Activated T-helper 9 cell treated with anti-CD3 and anti-CD28 coated beads, Interleukin-2, amount 50 U/mL, for 16 hours (primary cell): ENCODE measurements around the gene DGKB.
"Not testable (repeated sequence)": the region's sequence is repeated elsewhere in the genome, so short reads cannot be mapped to it uniquely, and the experiment has no call there.

Source experiments
- DNase-seq: peaks from one replicate; pipeline ENCODE4 v3.0.0-alpha.2; 2020; ENCODE audit warnings: low read depth

The DGKB gene

DNA sequence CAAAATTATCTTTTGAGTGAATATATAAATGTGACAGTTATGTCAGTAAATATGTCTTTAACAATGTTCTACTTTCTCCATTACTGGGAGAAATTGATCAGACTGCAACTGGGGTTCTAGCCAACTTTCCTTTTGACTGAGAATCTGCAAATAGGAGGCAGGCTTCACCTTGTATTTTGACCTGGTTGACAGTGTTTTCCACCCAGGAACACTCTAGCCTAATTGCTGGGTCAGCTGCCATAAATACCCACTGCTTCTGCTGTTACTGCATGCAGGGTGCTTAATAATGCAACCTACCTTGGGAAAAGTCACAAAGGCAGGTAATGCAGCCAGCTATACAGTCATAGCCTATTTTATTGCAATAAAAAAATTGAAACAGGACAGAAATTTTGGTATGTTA lies 319.0 kb downstream of the DGKB start:
- no peak for DNase-seq

DNA sequence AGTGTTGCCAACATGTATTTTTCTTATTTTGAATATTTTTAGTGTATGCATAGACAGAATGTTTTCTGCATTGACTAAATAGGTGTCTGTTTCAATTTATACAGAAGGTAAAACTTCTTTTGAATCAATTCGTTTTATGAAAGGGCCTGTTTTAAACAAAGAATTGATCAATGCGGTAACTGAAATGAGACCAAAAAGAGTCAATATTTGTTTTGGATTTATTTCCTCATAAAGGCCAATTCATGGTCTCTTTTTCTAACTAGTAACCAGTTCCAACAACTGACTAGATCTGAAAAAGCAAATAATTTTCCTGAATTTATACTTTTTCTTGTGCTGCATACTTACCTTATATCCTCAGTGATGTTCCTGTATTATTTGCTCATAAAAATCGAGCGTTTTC lies 320.5 kb downstream of the DGKB start:
- no peak for DNase-seq

DNA sequence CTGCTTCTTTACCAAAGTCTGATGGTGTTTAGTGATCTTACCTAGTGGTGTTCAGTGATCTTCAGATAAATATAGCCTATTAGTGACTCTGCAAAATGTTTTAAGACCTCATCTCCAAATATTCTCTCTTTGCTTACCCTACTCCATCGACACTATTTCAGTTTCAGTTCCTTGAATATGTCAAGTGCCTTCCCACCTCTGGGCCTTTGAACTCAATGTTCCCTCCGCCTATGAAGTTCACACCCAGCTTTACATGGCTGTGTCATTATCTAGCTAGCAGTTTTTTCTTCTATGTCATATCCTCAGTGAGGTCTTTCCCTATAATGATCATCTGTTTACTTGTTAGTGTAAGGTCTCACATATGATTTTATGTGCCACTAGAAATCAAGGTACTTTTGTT lies 322.6 kb downstream of the DGKB start:
- DNase-seq = no peak

GRCh38 chr7:14576578-14576977 lies 326.0 kb downstream of the DGKB start:
- DNase-seq = no peak

- DNase-seq = no peak
These were observed 331.6 kb downstream of the DGKB start for GRCh38 chr7:14570750-14571607.

- DNase-seq = no peak
These were observed 350.5 kb downstream of the DGKB start for GRCh38 chr7:14552060-14552459.

DNA sequence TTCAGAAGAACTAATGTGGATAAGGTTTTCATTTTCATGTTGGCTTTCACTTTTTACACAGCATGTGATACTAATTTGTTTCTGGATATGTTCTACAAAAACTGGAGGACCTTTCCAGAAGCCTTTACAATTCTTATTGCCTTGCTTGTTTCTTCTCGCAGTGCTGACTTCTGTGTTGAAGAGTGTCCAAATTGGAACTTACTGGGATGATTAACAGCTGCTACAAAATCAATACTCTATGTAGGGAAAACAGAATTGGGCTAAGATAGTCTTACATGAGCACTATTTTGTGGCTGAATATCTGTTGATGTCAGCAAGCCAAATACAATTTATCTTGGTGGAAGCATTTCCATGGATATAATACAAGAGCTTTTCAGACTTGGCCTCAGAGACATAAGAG lies 351.2 kb downstream of the DGKB start:
- DNase-seq = no peak

- DNase-seq = no peak
These were observed 359.9 kb downstream of the DGKB start for GRCh38 chr7:14542624-14543023.

- DNase-seq = no peak
These were observed 381.4 kb downstream of the DGKB start for GRCh38 chr7:14521183-14521582.

DNA sequence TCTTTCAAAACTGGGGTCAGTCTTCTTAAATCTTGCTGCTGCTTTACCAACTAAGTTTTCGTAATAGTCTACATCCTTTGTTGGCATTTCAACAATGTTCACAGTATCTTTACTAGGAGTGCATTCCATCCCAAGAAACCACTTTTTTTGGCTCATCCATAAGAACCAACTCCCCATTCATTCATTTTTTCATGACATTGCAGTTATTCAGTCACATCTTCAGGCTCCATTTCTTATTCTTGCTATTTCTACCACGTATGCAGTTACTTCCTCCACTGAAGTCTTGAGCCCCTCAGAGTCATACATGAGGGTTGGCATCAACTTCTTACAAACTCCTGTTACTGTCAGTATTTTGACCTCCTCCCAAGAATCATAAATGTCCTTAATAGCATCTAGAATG lies 392.3 kb downstream of the DGKB start:
- no peak for DNase-seq

DNA sequence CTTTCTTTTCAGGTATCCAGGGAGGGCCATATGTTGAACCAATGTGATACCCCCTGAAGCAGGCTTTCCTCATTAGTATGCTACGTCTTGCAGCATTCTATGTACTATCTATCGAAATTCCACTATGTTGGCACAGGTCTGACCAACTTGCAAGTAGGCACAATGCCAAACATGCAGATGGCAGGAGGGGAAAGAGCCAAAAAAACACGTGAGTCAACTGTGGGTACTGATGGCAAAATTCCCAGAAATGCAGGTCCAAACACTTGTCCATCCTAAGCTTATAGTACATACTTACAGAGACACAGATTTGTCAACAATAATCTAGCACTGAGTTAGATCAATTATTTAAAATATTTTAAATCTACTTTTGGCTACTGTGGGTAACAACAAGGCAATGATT lies 394.9 kb downstream of the DGKB start:
- no peak for DNase-seq

DNA sequence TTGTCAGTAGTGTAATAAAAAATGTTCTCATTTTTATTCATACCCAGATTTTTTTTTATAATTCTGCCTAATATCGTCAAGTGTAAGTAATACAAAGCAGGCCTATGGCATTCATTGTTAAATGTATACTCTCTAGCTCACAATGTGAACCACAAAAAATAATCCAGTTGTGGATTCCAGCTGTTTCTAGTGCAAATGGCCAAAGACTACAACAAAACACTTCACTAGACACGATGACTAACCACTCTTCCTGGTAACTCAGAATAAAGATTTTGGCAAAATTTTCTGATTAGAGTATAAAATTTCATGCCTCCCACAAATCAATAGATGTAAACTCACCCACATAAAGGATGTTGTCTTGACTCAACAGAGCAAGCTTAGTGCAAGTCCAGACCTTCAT lies 396.6 kb downstream of the DGKB start:
- no peak for DNase-seq

- no peak for DNase-seq
These were observed 398.4 kb downstream of the DGKB start for GRCh38 chr7:14504134-14504533.

DNA sequence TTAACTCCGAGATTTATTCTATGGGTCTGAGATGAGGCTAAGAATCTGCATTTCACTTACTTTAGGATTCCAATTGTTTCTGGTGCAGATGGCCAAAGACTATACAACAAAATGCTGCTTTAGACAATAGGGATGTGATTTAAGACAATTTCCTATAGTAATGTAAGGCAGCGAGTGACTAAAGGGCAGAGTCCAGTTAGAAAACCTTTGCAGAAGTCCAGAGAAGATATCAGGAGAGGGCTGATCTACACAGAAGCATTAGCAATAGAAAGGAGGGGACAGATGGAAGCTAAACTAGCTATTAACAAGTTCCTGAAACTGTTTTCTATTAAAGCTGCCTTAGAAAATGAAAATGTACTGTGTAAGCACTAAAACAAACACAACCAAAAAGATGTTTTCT lies 398.9 kb downstream of the DGKB start:
- no peak for DNase-seq

- DNase-seq = no peak
These were observed 401.1 kb downstream of the DGKB start for GRCh38 chr7:14501436-14501835.

DNA sequence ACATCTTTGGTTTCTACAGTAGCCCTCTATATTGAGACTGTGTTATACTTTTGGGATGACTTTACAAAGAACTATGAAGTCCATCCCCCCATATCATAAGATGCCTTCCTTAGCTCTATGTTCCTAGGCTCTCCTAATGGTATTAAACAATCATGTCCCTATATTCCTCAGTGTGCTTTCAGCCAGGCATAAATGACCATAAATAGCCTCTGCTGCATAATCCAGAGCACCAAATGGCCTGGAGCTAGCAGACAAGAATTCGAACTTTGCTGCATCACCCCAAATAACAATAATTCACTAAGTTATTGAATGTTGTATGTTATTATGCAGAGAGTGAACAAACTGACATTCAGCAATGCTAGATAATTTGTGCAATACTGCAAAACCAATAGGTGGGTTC lies 405.2 kb downstream of the DGKB start:
- no peak for DNase-seq

DNA sequence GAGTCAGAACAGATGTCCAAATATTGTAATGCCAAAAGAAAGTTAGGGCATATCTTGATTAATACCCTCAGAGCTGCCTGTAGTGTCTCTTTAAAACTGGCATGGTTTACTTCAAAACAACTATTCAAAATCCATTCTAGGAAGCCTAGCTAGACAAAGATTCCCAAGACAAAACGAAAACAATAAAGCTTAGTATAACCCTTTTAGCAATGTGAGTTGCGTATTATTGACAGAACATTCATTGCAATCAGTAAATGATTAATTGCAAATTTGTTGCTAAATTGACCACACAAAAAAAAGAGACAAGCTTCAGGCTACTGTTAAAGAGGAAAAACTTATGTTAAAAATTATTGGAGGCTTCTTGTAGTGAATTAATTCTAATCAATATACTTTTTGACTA lies 406.9 kb downstream of the DGKB start:
- DNase-seq = no peak

GRCh38 chr7:14487701-14488395 lies 414.7 kb downstream of the DGKB start:
- DNase-seq = no peak

DNA sequence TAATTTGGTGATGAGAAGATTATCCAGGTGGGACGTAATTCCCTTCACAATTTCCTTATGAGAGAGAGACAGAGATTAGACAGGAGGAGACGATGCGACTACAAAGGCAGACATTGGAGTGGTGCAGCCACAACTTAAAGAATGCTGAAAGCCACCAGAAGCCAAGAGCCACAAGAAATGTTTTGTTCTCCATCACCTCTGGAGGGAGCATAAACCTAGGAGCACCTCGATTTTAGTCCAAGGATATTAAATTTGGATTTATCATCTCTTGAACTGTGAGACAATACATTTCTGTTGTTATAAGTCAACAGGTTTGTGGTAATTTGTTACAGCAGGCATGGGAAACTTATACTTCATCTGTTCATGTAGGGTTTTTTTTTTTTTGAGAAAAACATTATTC lies 418.9 kb downstream of the DGKB start:
- no peak for DNase-seq

- DNase-seq = no peak
These were observed 422.3 kb downstream of the DGKB start for GRCh38 chr7:14480281-14480680.

- no peak for DNase-seq
These were observed 423.6 kb downstream of the DGKB start for GRCh38 chr7:14478834-14479510.

- DNase-seq = not testable (repeated sequence)
These were observed 440.8 kb downstream of the DGKB start for GRCh38 chr7:14461716-14462115.

- not testable (repeated sequence) for DNase-seq
These were observed 443.7 kb downstream of the DGKB start for GRCh38 chr7:14458846-14459245.
